ENCODE measurements around the gene RRN3.
"Not testable (repeated sequence)": the region's sequence is repeated elsewhere in the genome, so short reads cannot be mapped to it uniquely, and the experiment has no call there.

The RRN3 gene

DNA sequence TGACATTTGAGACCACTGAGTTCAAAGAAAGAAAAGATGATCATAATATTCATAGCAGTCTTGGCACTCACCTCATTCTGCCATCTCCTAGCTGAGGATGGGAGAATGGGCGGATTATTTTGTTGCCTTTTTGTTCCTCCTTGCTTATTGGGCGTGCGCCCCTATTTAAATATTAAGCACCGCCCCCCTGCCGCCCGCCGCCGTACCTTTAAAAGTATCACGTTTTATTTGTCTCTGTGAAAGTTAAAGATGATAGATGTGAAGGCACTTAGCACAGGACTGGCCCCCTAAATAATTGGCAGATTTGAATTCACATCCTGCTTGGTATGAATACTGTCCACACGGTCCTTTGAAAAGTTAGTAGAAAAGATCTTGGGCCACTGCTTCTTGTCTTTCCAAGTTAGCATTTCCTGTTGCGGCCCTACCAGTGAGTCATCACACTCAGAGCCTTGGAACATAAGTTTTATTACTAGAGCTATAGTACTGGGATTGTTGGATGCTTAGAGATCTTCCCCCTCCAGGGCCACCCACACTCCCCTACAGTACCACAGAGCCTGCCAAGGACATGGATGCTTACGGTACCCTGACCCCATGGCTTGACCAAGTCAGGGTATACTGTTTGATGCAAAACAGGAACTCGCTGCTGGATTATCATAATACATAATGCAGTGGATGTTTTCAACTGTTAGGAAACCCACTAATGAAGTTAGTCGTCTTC is 68.7 kb downstream of the RRN3 start:
- peak in 1 of 2 experiments; percentile 17 for DNase-seq

DNA sequence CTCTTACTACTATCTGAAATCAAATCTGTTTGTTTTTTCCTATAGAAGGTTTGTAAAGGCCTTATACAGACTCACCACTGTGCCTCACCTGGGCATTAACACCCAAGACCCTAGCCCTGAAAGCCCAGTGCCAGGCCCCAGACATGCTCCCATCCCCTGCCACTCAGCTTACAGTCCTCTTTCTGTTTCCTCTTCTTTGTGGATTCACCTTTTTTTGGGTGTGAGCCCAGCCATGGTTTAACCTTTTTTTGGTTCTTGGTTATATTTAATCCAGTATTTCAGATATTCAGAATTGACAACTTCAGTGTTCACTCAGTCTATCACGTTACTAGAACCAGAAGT is 69.2 kb downstream of the RRN3 start:
- peak in 1 of 2 experiments; percentile 14 for DNase-seq

DNA sequence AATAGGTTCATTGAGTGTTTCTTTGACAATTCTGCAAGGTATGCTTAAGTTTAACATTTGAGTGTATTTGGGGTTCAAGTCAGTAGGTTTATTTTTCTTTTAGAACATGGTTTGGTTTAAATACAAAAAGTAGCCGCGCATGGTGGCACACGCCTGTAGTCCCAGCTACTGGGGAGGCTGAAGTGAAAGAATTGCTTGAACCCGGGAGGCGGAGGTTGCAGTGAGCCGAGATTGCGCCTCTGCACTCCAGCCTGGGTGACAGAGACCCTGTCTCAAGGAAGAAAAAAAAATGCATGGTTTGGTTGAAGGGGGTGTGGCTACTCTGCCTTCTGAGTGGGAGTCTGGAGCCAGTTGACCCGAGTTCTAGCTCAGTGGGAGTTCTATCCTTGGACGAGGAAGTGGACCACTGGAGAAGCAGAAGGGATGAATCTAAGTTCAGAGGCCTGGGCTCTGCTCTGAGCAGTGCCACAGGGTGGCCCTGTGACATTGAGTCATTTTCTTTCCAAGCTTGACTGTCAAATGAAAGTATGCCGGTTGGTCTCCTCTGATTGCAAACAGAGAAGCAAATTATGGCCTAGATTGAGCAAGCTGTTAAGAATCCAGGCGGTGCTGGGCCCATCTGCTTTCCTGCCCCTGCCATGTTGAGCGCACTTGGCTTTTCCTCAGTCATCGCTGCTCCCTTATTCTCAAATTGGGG is 70.5 kb downstream of the RRN3 start:
- peak in 1 of 2 experiments; percentile 14 for DNase-seq

DNA sequence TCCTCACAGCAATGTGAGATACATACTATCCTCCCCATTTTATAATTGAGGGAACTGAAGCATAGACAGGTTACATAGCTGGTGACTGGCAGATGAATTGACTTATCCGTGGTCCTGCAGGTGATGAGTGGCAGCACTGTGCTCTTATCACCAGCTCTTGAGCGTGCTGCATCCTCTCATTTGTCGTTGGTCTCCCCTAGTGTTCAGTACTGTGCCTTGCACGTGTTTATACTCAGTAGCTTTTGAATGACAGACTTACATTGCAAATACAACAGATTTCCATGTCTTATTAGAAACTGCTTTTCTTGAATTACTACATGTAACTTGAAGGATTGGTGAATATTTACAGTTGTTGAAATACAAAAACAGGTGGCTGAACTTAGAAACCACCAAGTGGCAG is 71.9 kb downstream of the RRN3 start:
- DNase-seq = peak; percentile 45 to 62

DNA sequence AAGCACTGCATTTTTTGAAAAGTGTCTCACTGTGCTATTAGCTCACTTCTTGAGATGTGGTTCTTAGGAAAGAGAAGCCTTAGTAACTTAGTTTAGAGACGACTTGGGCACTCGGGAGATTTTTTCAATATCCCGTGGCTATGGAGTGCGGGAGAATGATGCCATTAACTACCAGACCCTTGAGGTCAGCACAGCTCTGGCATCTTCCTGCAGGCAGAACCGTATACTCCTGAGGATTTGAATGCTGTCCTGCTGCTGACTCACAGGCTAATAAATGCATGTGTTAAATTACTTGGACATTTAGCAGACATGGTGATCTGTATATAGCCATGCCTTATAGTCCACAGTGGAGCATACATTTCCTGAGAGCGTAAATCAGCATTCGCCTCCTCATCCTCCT is 72.6 kb downstream of the RRN3 start:
- DNase-seq = peak in 1 of 2 experiments; percentile 15

DNA sequence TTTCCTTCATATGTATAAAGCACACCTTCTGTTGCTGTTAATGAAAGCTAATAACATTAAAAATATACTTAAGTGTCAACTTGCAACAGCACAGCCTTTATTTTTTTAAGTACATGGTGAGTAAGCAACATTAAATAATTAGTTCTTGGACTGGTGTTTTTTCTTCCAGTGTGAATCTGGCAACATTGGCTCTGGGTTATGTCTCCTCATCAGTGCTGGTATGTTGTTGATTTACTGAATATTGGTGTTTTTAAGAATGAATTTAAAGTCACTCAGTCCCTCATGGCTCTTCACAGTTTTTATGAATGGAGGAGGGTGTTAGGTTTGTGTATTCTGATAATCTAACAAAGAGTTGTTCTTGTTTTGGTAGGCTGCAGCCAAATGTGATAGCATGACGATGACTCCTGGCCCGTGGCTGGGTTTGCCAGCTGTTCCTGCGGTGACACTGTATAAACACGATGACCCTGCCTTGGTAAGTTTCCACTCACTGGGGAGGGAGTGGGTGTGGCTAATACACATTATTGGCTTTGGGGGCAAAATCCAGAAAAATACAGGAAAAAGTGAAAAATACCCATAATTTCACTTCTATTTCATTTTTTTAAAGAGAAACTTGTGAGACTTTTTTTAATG is 77.0 kb downstream of the RRN3 start:
- not testable (repeated sequence) for DNase-seq

DNA sequence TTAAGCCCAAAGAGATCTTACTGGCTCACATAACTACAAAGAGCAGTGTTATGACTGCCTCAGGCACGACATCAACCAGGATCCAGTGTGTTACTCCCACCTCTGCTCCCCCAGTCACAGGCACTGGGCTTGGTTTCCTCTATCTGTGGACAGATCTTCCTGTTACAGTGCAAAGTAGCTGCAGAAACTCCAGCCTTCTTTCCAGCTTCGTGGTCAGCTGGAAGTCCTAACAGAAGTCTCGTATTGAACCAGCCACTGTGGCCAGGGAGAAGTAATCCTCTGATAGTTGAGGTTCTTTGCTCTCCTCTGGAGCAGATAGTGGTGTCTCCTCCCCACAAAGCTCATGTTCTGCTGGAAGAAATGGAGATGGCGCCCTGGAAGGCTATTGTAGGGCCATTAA is 77.7 kb downstream of the RRN3 start:
- DNase-seq = not testable (repeated sequence)

DNA sequence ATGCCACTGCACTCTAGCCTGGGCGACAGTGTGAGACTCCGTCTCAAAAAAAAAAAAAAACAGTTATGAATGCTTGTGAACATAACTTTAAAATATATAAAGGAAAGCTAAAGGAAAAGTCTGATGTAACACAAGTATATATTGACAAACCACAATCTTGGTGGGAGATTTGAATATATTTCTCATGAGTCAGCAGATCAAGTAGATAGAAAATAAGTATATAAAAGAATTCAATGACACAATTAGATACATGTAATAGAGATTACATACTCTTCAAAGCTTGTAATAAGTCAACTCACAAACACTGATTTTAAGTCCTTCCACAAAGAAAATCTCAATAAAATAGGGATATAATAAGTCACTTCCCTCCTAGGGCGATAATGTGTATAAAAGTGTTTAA is 78.4 kb downstream of the RRN3 start:
- DNase-seq = not testable (repeated sequence)

DNA sequence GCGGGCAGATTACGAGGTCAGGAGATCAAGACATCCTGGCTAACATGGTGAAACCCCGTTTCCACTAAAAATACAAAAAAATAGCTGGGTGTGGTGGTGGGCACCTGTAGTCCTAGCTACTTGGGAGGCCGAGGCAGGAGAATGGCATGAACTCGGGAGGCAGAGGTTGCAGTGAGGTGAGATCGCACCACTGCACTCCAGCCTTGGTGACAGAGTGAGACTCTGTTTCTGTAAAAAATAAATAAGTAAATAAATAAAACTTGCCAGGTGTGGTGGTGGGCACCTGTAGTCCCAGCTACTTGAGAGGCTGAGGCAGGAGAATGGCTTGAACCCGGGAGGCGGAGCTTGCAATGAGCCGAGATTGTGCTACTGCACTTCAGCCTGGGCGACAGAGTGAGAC is 81.1 kb downstream of the RRN3 start:
- DNase-seq = not testable (repeated sequence)
